ENCODE results near the gene RAB7B.

Gene RAB7B

DNA sequence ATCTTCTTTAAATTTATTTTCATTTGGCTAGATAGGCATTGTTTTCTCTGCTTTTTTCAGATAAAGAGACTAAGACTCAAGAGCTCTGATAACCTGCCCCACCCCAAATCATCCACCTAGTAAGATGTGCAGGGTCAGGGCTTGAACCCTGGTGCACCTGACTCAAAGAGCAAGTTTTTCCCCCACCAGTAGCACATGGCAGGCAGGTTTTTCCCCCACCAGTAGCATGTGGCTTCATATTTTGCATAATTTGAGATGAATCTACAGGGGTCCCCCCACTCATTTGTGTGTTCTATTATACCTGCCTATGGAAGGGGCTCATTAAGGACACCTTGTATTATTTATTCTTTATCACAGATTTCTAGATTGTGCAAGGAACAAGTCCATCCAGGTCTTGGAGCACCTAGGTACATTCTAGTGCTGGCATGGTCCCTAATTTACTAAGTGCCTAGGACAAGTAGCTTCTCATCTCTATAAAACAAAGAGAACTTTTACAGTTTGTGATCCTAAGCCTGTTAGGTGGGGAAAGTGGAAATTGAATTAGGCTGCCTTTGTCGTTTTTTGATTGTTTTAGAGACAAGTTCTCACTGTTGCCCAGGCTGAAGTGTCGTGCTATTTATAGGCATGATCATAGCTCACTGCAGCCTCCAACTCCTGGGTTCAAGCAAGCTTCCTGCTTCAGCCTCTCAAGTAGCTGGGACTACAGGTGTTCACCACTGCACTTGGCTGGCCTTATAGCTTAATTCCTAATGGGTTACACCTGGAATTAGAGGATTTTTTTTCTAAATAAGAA, 33.7 kb upstream of the RAB7B start:
- no peaks in the 10 kb centered on the region for H3K4me1 ChIP-seq (ENCODE audit: control insufficient read depth, insufficient read depth, low read length)
- no peak overlapping the region for H3K9ac ChIP-seq (ENCODE audit: low read length)
- no peaks in the 10 kb centered on the region for H3K36me3 ChIP-seq (ENCODE audit: control insufficient read depth, insufficient read depth, low read length)
- H3K27me3 ChIP-seq (ENCODE audit: control insufficient read depth, insufficient read depth, low read length), result peaks cover 4% of the 10 kb centered on the region
- H3K4me3 ChIP-seq (ENCODE audit: low read length), result no peak overlapping the region
- no peak overlapping the region for H3K27ac ChIP-seq (ENCODE audit: low read depth, low read length)

DNA sequence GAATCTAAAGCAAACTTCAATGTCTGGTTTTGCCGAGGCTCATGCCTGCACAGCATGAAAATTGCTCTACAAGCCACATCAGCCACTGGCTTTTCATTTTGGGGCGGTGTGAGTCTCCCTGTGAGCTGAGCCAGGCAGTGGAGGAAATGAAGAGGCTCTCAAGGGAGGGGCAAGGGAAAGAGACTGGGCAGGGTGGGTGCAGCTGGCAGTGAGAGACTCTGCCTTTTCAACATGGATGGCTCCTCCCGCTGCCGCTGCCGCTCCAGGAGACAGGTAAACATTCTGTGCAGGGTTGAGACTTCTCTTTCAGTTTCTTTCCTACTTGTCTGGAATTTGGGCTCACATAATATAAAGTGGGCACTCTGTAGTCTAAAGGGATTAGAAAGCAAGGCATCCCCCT, 31.8 kb upstream of the RAB7B start:
- no peaks in the 10 kb centered on the region for H3K4me1 ChIP-seq (ENCODE audit: control insufficient read depth, insufficient read depth, low read length)
- H3K36me3 ChIP-seq (ENCODE audit: control insufficient read depth, insufficient read depth, low read length), result no peaks in the 10 kb centered on the region
- peaks cover 4% of the 10 kb centered on the region for H3K27me3 ChIP-seq (ENCODE audit: control insufficient read depth, insufficient read depth, low read length)
- H3K27ac ChIP-seq (ENCODE audit: low read depth, low read length), result no peak overlapping the region
- H3K4me3 ChIP-seq (ENCODE audit: low read length), result peak overlapping the region; percentile 4
- H3K9ac ChIP-seq (ENCODE audit: low read length), result no peak overlapping the region

DNA sequence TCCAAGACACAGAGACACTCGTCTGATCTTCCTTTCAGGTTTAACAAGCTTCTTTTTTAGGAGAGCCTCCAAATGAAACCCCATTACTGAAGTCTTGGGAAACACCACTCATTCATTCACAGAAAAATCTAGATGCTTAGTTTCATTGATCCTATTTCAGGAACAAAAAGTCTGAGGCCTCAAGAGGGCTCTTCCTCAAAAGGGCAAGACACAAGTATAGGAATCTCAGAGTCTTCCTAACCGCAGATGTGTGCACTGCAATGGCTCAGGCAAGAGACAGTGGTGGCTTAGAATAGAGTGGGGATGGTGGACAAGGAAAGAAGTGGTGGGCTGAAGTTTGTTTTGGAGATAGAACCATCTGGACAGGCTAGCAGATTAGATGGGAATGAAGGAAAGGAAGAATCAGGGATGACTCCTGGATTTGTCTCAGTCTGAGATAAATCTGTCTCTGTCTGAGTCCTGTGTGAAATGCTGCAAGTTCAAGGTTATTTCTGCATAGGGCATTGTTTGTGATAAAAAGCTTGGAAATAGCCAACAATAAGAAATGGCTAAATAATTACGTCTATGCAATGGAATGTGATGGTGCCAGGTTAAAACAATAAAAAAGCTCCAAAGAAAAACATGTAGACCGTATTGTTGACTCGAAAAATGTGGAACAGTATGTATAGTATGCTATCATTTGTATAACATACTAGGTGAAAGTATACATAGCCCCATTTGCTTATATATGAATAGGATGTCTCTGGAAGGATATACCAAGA, 29.4 kb upstream of the RAB7B start:
- no peaks in the 10 kb centered on the region for H3K36me3 ChIP-seq (ENCODE audit: control insufficient read depth, insufficient read depth, low read length)
- no peak overlapping the region for H3K27ac ChIP-seq (ENCODE audit: low read depth, low read length)
- no peak overlapping the region for H3K4me3 ChIP-seq (ENCODE audit: low read length)
- no peaks in the 10 kb centered on the region for H3K27me3 ChIP-seq (ENCODE audit: control insufficient read depth, insufficient read depth, low read length)
- no peak overlapping the region for H3K9ac ChIP-seq (ENCODE audit: low read length)
- no peaks in the 10 kb centered on the region for H3K4me1 ChIP-seq (ENCODE audit: control insufficient read depth, insufficient read depth, low read length)

DNA sequence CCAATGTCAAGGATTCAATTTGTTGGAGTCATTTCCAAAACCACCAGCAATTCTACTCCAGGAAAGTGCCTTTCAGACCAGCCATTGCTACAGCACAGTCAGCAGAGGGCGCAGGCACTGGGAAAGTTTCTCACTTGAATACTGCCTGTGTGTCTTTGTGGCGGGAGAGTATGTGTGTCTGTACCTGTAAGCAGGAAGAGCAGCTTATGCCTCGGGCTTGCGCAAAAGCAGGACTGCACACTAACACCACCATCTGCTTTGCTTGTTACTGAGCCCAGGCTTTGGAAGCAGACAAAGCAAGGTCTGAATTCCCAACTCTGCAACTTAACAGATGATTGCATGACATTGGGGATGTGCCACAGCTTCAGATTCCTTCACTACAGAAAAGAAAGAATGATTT, 27.5 kb upstream of the RAB7B start:
- Histone ChIP-seq H3K36me3 (ENCODE audit: control insufficient read depth, insufficient read depth, low read length) (no peaks in the 10 kb centered on the region), H3K9ac (ENCODE audit: low read length) (no peak overlapping the region), H3K4me3 (ENCODE audit: low read length) (no peak overlapping the region), H3K27me3 (ENCODE audit: control insufficient read depth, insufficient read depth, low read length) (no peaks in the 10 kb centered on the region), H3K4me1 (ENCODE audit: control insufficient read depth, insufficient read depth, low read length) (no peaks in the 10 kb centered on the region), H3K27ac (ENCODE audit: low read depth, low read length) (no peak overlapping the region)

DNA sequence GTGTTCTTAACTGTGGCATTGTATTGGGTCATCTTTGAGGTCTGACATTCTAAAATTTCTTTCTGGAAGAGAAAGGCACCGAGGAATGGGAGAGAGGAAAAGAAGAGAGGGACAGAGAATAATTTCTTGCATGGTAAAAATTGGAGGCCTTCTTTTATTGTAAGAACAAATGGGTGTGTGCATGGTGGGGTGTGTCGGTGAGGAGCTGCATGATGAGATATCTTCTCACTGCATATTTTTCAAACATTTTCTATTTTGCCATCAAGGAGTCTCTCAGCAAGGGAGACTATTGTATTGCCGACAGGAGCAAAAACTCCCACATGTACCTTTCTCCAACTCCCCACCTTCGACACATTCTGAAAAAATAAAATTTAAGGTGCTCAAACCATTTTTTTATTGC, 27.0 kb upstream of the RAB7B start:
- no peak overlapping the region for H3K4me3 ChIP-seq (ENCODE audit: low read length)
- H3K27ac ChIP-seq (ENCODE audit: low read depth, low read length), result no peak overlapping the region
- no peaks in the 10 kb centered on the region for H3K36me3 ChIP-seq (ENCODE audit: control insufficient read depth, insufficient read depth, low read length)
- H3K4me1 ChIP-seq (ENCODE audit: control insufficient read depth, insufficient read depth, low read length), result no peaks in the 10 kb centered on the region
- no peaks in the 10 kb centered on the region for H3K27me3 ChIP-seq (ENCODE audit: control insufficient read depth, insufficient read depth, low read length)
- no peak overlapping the region for H3K9ac ChIP-seq (ENCODE audit: low read length)

DNA sequence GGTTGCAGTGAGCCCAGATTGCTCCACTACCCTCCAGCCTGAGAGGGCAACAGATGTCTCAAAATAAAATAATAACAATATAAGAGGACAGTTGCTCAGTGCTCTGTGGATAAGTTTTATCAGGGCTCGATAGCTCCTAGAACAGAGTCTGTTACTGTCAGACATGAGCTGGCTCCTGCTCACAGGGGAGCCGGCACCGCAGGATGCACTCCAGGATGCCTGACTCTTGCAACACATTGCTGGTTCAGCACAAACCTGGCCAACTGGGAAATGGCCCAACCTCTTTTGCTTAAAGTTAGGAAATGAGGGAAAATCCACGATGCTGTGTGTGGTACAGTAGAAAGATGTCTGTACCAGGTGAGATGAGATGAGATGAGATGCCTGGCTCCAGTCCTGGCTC, 26.3 kb upstream of the RAB7B start:
- no peaks in the 10 kb centered on the region for H3K36me3 ChIP-seq (ENCODE audit: control insufficient read depth, insufficient read depth, low read length)
- no peak overlapping the region for H3K27ac ChIP-seq (ENCODE audit: low read depth, low read length)
- no peak overlapping the region for H3K9ac ChIP-seq (ENCODE audit: low read length)
- H3K4me3 ChIP-seq (ENCODE audit: low read length), result no peak overlapping the region
- H3K4me1 ChIP-seq (ENCODE audit: control insufficient read depth, insufficient read depth, low read length), result no peaks in the 10 kb centered on the region
- H3K27me3 ChIP-seq (ENCODE audit: control insufficient read depth, insufficient read depth, low read length), result no peaks in the 10 kb centered on the region

DNA sequence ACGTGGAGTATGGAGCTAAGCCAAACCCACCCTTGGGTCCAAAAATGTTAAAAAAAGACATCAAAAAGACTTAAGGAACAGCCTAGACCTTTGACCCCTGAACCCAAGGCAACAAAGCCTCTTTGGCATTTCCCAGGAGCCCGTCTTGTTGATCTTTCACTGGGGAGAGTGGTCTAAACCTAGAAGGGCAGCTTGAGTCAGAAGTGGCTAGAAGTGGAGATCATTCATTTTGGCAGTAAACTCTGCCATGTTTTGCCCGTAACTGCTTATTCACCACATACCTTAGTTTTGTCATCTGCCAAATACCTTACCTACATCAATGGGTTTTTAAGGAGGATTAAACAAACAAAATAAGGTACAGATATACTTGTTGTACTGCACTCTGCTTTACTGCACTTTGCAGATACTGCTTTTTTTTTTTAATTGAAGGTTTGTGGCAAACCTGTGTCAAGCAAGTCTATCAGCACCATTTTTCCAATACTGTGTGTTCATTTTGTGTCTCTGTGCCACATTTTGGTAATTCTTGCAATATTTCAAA, 22.2 kb upstream of the RAB7B start:
- Histone ChIP-seq H3K27ac (ENCODE audit: low read depth, low read length) (no peak overlapping the region), H3K4me3 (ENCODE audit: low read length) (no peak overlapping the region), H3K4me1 (ENCODE audit: control insufficient read depth, insufficient read depth, low read length) (no peaks in the 10 kb centered on the region), H3K9ac (ENCODE audit: low read length) (no peak overlapping the region), H3K27me3 (ENCODE audit: control insufficient read depth, insufficient read depth, low read length) (no peaks in the 10 kb centered on the region), H3K36me3 (ENCODE audit: control insufficient read depth, insufficient read depth, low read length) (no peaks in the 10 kb centered on the region)

DNA sequence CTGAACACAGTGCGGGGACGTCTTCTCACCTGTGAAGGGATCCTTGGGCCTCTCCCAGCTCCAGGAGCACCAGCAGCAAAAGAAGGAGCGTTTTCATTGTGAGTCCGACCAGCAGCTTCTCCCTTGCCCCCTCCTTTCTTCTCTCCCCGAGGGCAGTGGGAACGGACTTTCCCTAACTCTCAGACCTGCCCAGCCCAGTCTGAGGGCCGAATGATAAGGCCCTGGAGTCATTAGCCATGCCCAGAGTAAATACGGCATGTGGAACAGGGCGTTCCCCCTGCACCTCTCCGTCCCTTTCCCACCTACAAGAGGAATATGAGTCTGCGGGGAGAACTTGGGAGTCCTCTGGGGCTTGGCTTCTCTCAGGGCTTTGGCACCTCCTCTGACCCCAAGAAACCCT, 20.5 kb upstream of the RAB7B start, which contains the start of gene CTSE:
CTSE (minus strand) TSS at position 201 of the 400 bp plus-strand sequence; CDS start at position 97, 104 bp downstream.
- Histone ChIP-seq H3K4me3 (ENCODE audit: low read length) (no peak within 1 kb of the TSS), H3K27ac (ENCODE audit: low read depth, low read length) (no peak within 1 kb of the TSS), H3K9ac (ENCODE audit: low read length) (no peak within 1 kb of the TSS), H3K27me3 (ENCODE audit: control insufficient read depth, insufficient read depth, low read length) (no peaks in the 10 kb centered on the region), H3K36me3 (ENCODE audit: control insufficient read depth, insufficient read depth, low read length) (no peaks in the 10 kb centered on the region), H3K4me1 (ENCODE audit: control insufficient read depth, insufficient read depth, low read length) (no peaks in the 10 kb centered on the region)

DNA sequence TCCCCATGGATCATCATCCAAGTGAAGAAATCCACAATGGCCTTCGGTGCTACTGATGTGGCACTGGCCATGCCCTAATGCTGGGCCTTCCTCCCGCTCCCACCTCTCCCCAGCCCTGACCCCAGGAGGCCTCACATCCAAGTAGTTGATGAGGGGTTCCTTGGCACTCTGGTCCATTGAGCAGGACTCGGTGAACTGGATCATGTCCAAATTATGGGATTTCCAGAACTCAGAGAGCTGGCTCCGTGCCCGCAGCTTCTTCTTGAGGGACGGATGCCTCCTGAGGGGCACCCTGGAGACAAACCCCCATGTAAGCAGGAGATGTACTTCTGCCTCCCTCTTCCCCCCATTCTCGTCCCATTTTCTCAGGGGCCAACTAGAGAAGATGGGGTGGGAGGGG, 19.6 kb upstream of the RAB7B start:
- no peaks in the 10 kb centered on the region for H3K27me3 ChIP-seq (ENCODE audit: control insufficient read depth, insufficient read depth, low read length)
- no peaks in the 10 kb centered on the region for H3K36me3 ChIP-seq (ENCODE audit: control insufficient read depth, insufficient read depth, low read length)
- no peaks in the 10 kb centered on the region for H3K4me1 ChIP-seq (ENCODE audit: control insufficient read depth, insufficient read depth, low read length)
- no peak overlapping the region for H3K27ac ChIP-seq (ENCODE audit: low read depth, low read length)
- no peak overlapping the region for H3K9ac ChIP-seq (ENCODE audit: low read length)
- no peak overlapping the region for H3K4me3 ChIP-seq (ENCODE audit: low read length)

DNA sequence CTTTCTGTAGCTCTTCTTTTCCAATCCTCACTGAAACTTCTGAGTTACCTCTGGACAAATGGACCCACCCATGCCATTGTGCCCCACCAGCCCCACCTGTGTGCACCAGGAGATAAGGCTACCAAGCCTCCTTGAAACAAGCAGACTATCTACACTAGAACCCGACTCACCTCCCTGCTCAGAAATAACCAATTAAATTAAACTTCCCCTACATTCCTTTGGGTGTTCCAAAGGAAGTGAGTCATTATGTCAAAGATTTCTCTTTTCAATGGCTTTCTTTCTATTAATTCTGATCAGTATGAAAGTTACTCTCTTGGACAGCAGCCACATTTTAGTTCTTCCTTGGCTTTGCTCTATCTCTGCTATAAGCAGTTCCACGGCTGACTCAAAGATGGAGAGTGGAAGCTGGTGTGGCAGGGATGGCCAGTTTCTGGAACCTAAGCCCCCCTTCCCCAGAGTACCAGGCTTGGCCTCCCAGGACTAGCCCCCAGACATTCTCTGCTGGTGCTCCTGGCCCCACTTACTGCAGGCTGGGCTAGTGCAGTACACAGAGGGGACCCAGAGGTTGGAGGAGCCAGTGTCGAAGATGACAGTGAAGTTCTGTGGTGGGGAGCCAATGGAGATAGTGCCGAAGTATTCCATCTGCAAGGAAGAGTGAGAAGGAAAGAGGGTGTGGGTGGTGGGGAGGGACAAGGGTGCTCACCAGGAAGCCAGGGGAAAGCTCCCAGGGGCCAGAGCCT, 18.6 kb upstream of the RAB7B start:
- Histone ChIP-seq H3K4me1 (ENCODE audit: control insufficient read depth, insufficient read depth, low read length) (no peaks in the 10 kb centered on the region), H3K27me3 (ENCODE audit: control insufficient read depth, insufficient read depth, low read length) (no peaks in the 10 kb centered on the region), H3K9ac (ENCODE audit: low read length) (no peak overlapping the region), H3K27ac (ENCODE audit: low read depth, low read length) (no peak overlapping the region), H3K36me3 (ENCODE audit: control insufficient read depth, insufficient read depth, low read length) (no peaks in the 10 kb centered on the region), H3K4me3 (ENCODE audit: low read length) (no peak overlapping the region)

DNA sequence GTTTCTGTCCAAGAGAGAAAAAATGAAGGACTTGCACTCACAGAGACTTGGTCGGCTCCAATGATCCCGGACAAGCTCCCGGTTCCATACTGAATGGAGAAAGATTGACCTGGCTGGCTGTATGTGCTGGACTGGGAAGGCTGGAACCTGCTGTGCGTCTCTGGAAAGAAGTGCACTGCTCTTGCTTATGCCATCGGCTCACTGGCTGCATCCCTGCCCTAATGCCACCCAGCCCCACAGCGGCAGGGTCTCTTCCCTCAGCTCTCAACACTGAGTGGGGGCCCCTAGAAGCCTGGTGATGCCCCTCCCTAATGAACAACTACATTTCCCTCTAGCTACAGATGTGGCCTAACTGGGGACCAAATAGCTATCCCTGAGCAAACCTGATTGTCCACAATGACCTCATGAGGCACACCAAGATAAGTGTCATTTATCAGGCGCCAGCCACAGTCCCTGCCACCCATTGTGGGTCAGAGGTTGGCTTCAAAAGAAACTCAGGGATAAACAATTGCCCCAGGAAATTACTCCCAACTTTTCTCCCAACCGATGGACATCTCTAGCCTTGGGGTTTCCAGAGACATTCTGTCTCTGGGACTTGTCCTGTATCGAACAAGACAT, 17.9 kb upstream of the RAB7B start:
- Histone ChIP-seq H3K27me3 (ENCODE audit: control insufficient read depth, insufficient read depth, low read length) (no peaks in the 10 kb centered on the region), H3K4me3 (ENCODE audit: low read length) (no peak overlapping the region), H3K36me3 (ENCODE audit: control insufficient read depth, insufficient read depth, low read length) (no peaks in the 10 kb centered on the region), H3K4me1 (ENCODE audit: control insufficient read depth, insufficient read depth, low read length) (no peaks in the 10 kb centered on the region), H3K9ac (ENCODE audit: low read length) (no peak overlapping the region), H3K27ac (ENCODE audit: low read depth, low read length) (no peak overlapping the region)

Data from rectal smooth muscle tissue (tissue), 1 donor.